ENCODE measurements around the gene MYT1. TPM values are rescaled to one million over a fixed set of nuclear protein-coding genes. Genes with fewer than 3 reads are reported as not detected.

MYT1 gene
- total and polyA plus RNA-seq, 9 of the 15 experiments (the other 6 are each of a cell fraction or from before 2014, with no cell fraction given) = 0.02 to 0.12 (median 0.06) TPM; not detected in 4

GRCh38 chr20:64260239-64260638, 96.0 kb downstream of the MYT1 start:
- WGBS (ENCODE audit: insufficient coverage, low coverage, missing lambda C conversion rate) = 72% methylated on average over 5 of the region's 6 CpGs
- FAIRE-seq = no peak
- CTCF ChIA-PET (ENCODE audit: low intra/inter-chr PET ratio) = interaction anchor here (0.7 kb wide), 1 partner anchor 19 kb away, joined by 6 read pairs; no protein-coding TSS in a partner anchor
- TF ChIP-seq RAD21 (CRISPR knock-in tag; conservative IDR thresholded peaks at IDR 0.05 in 1 of 2, IDR thresholded peaks at IDR 0.05 in 1 of 2) = no peak
- no peak overlapping the region for H3K4me2 ChIP-seq (ENCODE audit: insufficient read depth, low read length)
- peaks cover 13 to 17% of the 10 kb centered on the region in 2 experiments; a peak in 4 of 5 replicates for H3K4me1 ChIP-seq (replicated peaks in 1 of 2; ENCODE audit: control insufficient read depth in 2 of 2, insufficient read depth in 2 of 2, low read length in 2 of 2)
- no peak overlapping the region for H2AFZ ChIP-seq (ENCODE audit: low read depth, low read length)
- in situ Hi-C loops (cut with MboI) (no loop called here), intact Hi-C loops (cut with micrococcal nuclease) (no loop called here)
- H3K27ac ChIP-seq (ENCODE audit: extremely low read depth, low read depth, low read length) = no peak overlapping the region
- peaks cover 35% of the 10 kb centered on the region for H3K79me2 ChIP-seq (ENCODE audit: control insufficient read depth, insufficient read depth, low read length)
- H3K9ac ChIP-seq (ENCODE audit: insufficient read depth in 1 of 2, low read depth in 2 of 2, low read length in 2 of 2) = no peak overlapping the region
- H3K4me3 ChIP-seq = no peak overlapping the region
- H3K9me3 ChIP-seq (replicated peaks; ENCODE audit: control insufficient read depth, insufficient read depth, low read depth, low read length) = no peaks in the 10 kb centered on the region
- H3K36me3 ChIP-seq (ENCODE audit: control insufficient read depth, insufficient read depth, low read length) = peaks cover 5% of the 10 kb centered on the region; the same call in 2 of the 3 replicates
- POLR2A ChIA-PET = no interaction called here
- no peaks in the 10 kb centered on the region for H3K9me1 ChIP-seq (ENCODE audit: control insufficient read depth, insufficient read depth, low read length)
- no TSS peak for BruUV-seq (replicated peaks)
- H4K20me1 ChIP-seq (replicated peaks; ENCODE audit: control insufficient read depth, insufficient read depth, low read length) = no peaks in the 10 kb centered on the region
- H3K27me3 ChIP-seq (ENCODE audit: control insufficient read depth in 2 of 2, insufficient read depth in 2 of 2, low read length in 2 of 2) = no peaks in the 10 kb centered on the region
- DNase-seq (ENCODE audit: extremely low read depth in 1 of 4, low spot score in 3 of 4) = no peak
- no peak for ATAC-seq

- in situ Hi-C loops (cut with MboI) (no loop called here), intact Hi-C loops (cut with micrococcal nuclease) (no loop called here)
- ATAC-seq (no peak), FAIRE-seq (no peak), DNase-seq (ENCODE audit: extremely low read depth in 1 of 4, low spot score in 3 of 4) (no peak)
- H3K9me1 ChIP-seq (ENCODE audit: control insufficient read depth, insufficient read depth, low read length) = no peaks in the 10 kb centered on the region
- H3K27me3 ChIP-seq (ENCODE audit: control insufficient read depth in 2 of 2, insufficient read depth in 2 of 2, low read length in 2 of 2) = no peaks in the 10 kb centered on the region
- BruUV-seq (replicated peaks) = no TSS peak
- no peaks in the 10 kb centered on the region for H3K9me3 ChIP-seq (replicated peaks; ENCODE audit: control insufficient read depth, insufficient read depth, low read depth, low read length)
- ChIA-PET CTCF (ENCODE audit: low intra/inter-chr PET ratio) (no interaction called here), POLR2A (no interaction called here)
- no peak overlapping the region for H2AFZ ChIP-seq (ENCODE audit: low read depth, low read length)
- H3K36me3 ChIP-seq (ENCODE audit: control insufficient read depth, insufficient read depth, low read length) = peaks cover 7% of the 10 kb centered on the region; the same call in 2 of the 3 replicates
- H3K79me2 ChIP-seq (ENCODE audit: control insufficient read depth, insufficient read depth, low read length) = peaks cover 29% of the 10 kb centered on the region
- H3K4me3 ChIP-seq = no peak overlapping the region
- WGBS (ENCODE audit: insufficient coverage, low coverage, missing lambda C conversion rate) = 56% methylated on average over 9 of the region's 9 CpGs
- H4K20me1 ChIP-seq (replicated peaks; ENCODE audit: control insufficient read depth, insufficient read depth, low read length) = no peaks in the 10 kb centered on the region
- no peak overlapping the region for H3K27ac ChIP-seq (ENCODE audit: extremely low read depth, low read depth, low read length)
- H3K4me2 ChIP-seq (ENCODE audit: insufficient read depth, low read length) = no peak overlapping the region
- H3K4me1 ChIP-seq (replicated peaks in 1 of 2; ENCODE audit: control insufficient read depth in 2 of 2, insufficient read depth in 2 of 2, low read length in 2 of 2) = peaks cover 7 to 16% of the 10 kb centered on the region in 2 experiments; a peak in 3 of 5 replicates
- H3K9ac ChIP-seq (ENCODE audit: insufficient read depth in 1 of 2, low read depth in 2 of 2, low read length in 2 of 2) = no peak overlapping the region
- TF ChIP-seq USF1 (CRISPR knock-in tag; IDR thresholded peaks at IDR 0.05) = no peak
- no peak for TF ChIP-seq NEUROD1 (IDR thresholded peaks at IDR 0.05; ENCODE audit: borderline replicate concordance, low read depth, low read length, partially characterized antibody)
- no peak for TF ChIP-seq SREBF2 (CRISPR knock-in tag; IDR thresholded peaks at IDR 0.05)
- TF ChIP-seq ZNF124 (CRISPR knock-in tag; IDR thresholded peaks at IDR 0.05) = no peak
- TF ChIP-seq TBL1XR1 (IDR thresholded peaks at IDR 0.05; ENCODE audit: low read length in 2 of 2) = no peak
- no peak for TF ChIP-seq ZFP1 (CRISPR knock-in tag; IDR thresholded peaks at IDR 0.05)
- no peak for TF ChIP-seq ZNF551 (CRISPR knock-in tag; IDR thresholded peaks at IDR 0.05)
- TF ChIP-seq CHD1 (IDR thresholded peaks at IDR 0.05; ENCODE audit: low read length) = no peak
- TF ChIP-seq ARID3B (CRISPR knock-in tag; IDR thresholded peaks at IDR 0.05; ENCODE audit: borderline replicate concordance) = no peak
- no peak for TF ChIP-seq TRIM28 (IDR thresholded peaks at IDR 0.05)
- TF ChIP-seq ZNF444 (CRISPR knock-in tag; IDR thresholded peaks at IDR 0.05) = no peak
- no peak for TF ChIP-seq KLF6 (CRISPR knock-in tag; IDR thresholded peaks at IDR 0.05; ENCODE audit: borderline replicate concordance)
- TF ChIP-seq ZNF174 (CRISPR knock-in tag; IDR thresholded peaks at IDR 0.05) = no peak
- TF ChIP-seq RBM15 (IDR thresholded peaks at IDR 0.05; ENCODE audit: insufficient read depth, low read length) = no peak
- no peak for TF ChIP-seq ZFP36 (IDR thresholded peaks at IDR 0.05; ENCODE audit: low read depth, low read length, partially characterized antibody)
Measured at GRCh38 chr20:64261138-64261537, 96.9 kb downstream of the MYT1 start.
